Measurements from ENCODE around the gene ASPG.

- no peak for TF ChIP-seq CTCF (conservative IDR thresholded peaks at IDR 0.05; ENCODE audit: low read length)
- TF ChIP-seq EZH2phosphoT487 (IDR thresholded peaks at IDR 0.05; ENCODE audit: borderline replicate concordance, low read depth, low read length), result no peak
These were observed 8.8 kb upstream of the ASPG start for GRCh38 chr14:104076743-104077142.

Data from OCI-LY7 (cell line).